CD4-positive, alpha-beta T cell treated with Interferon gamma for 1 hour (primary cell): ENCODE data around the gene IFNGR2.

ENCODE experiments used
- DNase-seq: peaks from one replicate; pipeline ENCODE4 v3.0.0-alpha.2; 2020

The IFNGR2 gene

DNA sequence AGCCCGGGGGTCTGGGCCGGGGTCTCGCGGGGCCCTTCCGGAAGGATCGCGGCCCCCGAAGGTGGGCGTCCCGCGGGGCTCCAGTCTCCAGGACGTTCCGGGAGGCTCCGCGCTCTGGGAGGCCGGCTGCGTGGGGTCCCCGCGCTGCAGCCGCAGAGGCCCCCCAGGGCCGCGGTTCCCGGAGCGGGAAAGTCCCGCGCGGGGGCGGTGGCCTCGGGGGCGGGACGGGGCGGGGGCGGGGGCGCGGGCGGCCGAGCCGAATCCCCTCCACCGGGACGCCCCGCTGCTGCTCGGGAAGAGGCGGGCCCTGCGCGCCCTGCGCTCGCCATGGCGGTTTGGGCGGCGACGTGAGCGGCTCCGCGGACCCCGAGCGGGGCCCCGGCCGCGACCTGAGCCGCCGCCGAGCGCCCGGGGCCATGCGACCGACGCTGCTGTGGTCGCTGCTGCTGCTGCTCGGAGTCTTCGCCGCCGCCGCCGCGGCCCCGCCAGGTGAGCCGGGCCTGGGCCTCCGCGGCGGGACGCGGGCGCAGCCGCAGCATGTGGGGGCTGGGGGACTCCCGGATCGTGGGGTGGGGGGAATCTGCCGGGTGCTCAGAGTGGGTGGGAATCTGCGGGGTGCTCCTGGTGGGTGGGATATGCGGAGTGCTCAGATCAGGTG lies at the start of gene IFNGR2:
Gene IFNGR2, plus strand, starts transcription at position 286 of the 658 bp plus-strand sequence. Its CDS starts 131 bp downstream, at position 417.
- peak; percentile 60 for DNase-seq

- DNase-seq: no peak
Observed at GRCh38 chr21:33355355-33355754, 47.9 kb upstream of the IFNGR2 start.

- no peak for DNase-seq
Observed at GRCh38 chr21:33355996-33356395, 47.2 kb upstream of the IFNGR2 start.

- DNase-seq: no peak
Observed at GRCh38 chr21:33357177-33357576, 46.0 kb upstream of the IFNGR2 start.

DNA sequence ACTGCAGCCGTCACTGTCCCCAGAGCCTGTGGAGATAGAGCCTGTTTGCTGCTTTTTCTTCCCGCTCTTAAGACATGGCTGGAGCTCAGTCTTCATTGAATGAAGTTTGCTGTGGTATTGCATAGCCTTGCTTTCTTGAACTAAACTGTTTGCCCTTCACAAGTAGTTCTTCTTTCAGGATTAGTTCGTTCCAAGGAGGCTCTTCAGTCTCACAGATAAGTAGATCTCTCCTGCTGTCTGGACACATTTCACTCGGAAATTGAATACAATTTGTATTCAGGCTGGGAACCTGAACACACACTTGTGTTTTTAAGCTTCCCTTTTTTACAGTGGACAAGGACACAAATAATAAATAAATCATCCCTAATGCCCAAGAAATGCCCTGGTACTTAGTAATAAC lies 43.8 kb upstream of the IFNGR2 start:
- no peak for DNase-seq

DNA sequence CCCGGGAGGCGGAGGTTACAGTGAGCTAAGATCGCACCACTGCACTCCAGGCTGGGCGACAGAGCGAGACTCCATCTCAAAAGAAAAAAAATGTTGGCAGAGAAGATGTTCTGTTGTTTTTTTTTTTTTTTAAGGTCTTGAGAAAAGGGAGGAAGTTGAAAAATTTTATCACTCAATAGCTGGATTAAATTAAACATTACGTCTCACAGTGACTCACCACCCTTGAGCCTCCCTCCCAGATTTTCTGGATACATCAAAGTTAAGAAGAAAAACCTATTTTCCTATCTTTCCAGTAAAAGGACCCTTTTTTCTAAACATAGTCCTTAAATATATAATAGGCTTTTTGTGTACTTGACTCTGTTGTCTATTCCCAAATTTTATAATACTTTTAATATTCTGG lies 42.9 kb upstream of the IFNGR2 start:
- no peak for DNase-seq

DNA sequence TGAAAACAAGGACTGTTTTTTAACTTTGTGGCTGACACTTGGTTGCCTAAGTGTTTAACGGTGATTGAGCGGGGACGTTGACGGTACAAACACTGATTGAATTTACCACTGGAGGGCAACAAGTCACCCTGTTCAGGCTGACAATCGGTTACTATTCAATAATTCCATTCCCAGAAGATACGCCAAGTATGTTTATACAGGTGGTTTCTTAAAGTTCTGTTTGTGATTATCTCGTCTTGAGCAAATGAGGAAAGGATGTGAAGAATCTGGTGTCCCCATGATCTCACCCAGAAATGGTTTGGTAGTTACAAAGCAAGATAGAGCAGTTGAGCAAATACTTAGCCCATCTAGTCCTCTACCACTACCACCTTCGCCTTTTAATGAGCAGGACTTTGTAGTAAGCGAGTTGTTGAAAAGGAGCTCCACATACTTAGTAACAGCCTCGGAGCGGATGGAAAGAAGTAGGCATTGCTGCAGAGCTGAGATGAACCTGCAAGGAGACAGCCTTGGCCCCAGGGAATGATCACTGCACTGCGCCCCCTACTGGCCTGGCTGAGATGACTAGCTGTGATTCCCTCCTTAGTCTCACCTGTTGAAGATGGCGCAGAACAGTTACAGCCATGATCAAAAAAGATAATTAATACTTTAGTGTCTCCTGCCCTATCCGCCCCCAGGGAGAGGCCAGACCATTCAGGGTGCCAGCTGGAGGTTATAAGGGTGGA lies 42.2 kb upstream of the IFNGR2 start:
- DNase-seq: peak; percentile 80

DNA sequence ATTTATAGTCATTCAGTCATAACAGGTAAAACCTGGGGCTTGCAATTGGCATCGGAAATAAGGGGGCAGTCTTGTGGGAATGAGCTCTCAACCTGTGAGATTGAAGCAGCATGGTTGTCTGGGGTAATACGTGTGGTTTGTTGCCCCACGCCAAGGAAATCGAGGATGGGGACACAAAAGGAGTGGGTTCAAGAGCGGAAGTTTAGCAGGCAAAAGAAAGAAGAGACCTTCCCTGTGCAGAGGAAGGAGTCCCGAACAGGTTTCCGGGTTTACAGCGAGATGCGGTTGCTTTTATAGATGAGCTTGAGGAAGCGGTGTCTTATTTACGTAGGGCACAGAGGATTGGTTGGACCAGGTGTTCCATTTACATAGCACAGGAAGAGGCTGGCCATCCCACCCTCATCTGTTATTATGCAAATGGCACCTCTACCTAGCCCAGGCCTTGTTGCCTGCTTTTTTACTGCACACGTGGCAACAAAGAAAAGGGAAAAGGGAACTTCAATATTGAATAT lies 41.1 kb upstream of the IFNGR2 start:
- DNase-seq: peak; percentile 81

GRCh38 chr21:33363911-33364609 lies 39.2 kb upstream of the IFNGR2 start:
- peak; percentile 28 for DNase-seq

GRCh38 chr21:33364830-33365229 lies 38.4 kb upstream of the IFNGR2 start:
- no peak for DNase-seq

- no peak for DNase-seq
Observed at GRCh38 chr21:33367309-33367973, 35.8 kb upstream of the IFNGR2 start.

DNA sequence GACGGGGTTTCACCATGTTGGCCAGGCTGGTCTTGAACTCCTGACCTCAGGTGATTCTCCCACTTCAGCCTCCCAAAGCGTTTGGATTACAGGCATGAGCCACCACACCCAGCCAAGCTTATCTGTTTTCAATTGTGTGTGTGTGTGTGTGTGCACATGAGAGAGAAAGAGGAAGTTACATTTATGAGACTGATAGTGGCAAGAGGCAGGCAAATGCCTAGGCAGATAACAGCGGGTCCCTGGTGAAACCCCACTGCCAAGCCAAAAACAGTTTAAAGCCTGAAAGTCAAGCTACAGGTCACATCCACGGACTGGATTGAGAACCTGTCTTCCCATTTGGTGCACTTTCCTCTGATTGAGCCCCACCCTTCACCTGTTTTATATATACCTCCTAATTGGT lies 35.1 kb upstream of the IFNGR2 start:
- peak; percentile 45 for DNase-seq

DNA sequence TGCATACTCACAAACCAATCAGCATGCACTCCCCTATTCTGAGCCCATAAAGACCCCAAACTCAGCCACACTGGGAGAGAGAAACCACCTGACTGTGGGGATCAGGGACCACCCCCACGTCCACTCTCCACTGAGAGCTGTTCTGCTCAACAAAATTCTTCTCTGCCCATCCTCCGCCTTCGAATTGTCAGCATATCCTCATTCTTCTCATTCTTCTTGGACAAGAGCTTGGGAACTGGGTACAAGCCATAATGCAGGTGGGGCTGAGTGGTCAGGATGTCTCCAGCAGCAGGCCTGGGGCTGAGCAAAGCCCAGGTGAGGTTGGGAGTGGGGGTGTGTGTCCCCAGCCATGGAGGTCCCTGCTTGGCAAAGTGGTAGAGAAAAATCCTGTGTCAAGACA lies 34.6 kb upstream of the IFNGR2 start:
- DNase-seq: no peak

GRCh38 chr21:33369586-33369985 lies 33.6 kb upstream of the IFNGR2 start:
- no peak for DNase-seq

DNA sequence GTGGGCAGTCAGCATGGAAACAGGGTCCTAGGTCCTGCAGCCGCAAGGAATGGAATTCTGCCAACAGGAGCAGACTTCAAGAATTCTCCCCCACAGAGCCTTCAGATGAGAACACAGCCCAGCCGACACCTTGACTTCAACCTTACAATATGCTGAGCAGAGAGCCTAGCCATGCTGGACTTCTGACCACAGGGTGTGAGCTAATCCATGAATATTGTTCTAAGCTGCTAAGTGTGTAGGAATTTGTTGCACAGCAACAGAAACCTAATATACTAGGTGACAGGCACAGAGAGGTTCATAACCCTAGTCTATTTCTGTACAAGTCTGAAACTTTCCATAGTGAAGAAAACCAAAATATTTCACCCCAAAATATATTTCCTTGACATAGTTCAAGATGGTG lies 32.9 kb upstream of the IFNGR2 start:
- no peak for DNase-seq

GRCh38 chr21:33371366-33371765 lies 31.8 kb upstream of the IFNGR2 start:
- no peak for DNase-seq

- DNase-seq: no peak
Observed at GRCh38 chr21:33372582-33372981, 30.6 kb upstream of the IFNGR2 start.

GRCh38 chr21:33373451-33373850 lies 29.8 kb upstream of the IFNGR2 start:
- DNase-seq: no peak

DNA sequence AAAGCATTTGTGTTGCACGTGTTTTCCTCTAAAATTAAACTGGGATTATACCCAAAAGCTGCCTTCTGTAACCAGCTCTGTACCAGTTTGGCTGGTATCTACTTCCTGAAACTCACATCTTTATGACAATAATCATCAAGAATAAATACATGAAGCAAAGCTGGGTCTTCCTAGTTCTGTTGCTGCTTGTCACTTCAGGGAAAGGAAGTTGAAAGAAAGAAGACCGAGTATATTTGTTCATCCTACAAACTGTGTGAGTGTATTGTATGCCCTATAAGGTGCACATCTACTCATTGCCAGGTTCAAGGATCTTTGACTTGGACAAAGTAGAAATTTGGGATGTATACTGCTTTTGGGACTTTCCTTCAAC lies 29.1 kb upstream of the IFNGR2 start:
- no peak for DNase-seq

GRCh38 chr21:33374450-33375096 lies 28.6 kb upstream of the IFNGR2 start:
- DNase-seq: peak; percentile 62

- DNase-seq: no peak
Observed at GRCh38 chr21:33375101-33375644, 28.0 kb upstream of the IFNGR2 start.

- no peak for DNase-seq
Observed at GRCh38 chr21:33377221-33377920, 25.8 kb upstream of the IFNGR2 start.
